ENCODE data around the gene CMTM8.

Gene CMTM8

DNA sequence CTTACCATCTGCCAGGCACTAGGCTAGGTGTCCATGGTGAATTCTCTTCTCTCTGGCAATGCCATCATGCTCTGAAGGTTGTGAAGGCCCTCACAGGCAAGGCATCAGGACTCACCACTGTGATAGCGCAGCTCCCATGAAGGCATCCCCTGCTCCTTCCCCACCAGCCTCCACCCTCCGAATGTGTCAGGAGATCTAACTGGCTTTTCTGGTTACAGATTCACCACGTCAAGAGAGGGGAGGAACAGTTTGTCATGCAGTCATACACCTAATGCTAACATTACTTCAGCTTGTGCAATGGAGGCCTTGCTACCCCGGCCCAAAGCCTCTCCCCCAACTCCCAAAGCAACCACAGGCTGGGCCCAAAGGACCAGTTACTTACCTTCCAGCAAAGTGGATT, 8.9 kb upstream of the CMTM8 start:
- DNase-seq, result no peak

GRCh38 chr3:32236377-32236776, 2.1 kb upstream of the CMTM8 start:
- no peak for DNase-seq

DNA sequence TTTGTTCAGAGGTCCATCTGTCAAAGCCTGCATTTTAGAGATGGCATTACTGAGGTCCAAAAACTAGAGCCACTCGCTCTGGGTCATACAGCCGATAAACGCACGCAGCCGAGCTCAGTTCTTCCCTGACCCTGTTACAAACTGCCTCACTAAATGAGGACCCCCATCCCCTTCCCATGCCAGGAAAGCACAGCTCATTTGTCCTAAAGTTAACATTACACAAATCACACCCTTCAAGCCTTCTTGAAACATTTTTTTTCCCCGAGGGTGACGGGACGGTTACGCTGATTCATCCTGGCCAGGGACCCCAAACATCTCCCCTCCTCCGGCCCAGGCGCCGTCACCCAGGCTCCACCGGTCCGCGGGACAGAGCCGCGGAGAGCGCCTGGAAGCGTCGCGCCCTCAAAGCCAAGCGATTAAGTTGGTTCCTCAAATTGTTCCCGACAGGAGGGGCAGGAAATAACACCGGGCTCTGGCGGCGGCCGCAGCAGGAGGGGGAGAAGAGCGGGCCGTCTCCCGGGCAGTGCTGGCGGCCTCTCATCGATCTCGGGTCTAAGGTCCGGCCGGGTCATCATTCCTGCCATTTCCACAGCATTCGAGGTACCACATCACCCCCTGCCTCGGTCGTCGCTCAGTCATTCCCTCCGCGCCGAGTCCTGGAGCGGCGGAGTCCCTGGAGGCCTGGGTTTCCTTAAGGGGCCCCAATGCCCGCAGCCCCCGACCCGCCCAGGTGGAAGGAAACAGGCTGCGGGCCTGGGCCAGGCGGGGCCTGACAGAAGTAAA, 619 bp upstream of the CMTM8 start:
- no peak for DNase-seq

- DNase-seq, result no peak
Measured at GRCh38 chr3:32239307-32240158, 1.1 kb downstream of the CMTM8 start.

DNA sequence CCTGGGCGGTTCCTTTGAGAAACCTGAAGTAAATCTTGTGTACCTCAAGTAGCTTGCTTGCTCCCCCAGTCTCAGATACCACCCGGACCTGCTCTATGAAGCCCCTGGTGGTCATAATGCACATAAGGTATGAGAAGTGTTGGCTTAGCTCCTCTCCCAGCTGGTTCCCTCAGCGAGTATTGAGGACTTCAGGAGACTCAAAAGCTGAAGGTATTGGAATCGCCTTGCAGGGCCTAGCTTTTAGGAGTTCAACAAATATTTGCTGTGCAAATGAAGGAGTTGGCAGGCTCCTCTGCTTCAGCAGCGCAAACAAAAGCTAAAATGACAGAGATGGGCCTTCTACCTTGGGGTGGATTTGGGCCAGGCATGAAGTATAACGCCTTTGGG, 1.7 kb downstream of the CMTM8 start:
- peak; percentile 64 for DNase-seq

DNA sequence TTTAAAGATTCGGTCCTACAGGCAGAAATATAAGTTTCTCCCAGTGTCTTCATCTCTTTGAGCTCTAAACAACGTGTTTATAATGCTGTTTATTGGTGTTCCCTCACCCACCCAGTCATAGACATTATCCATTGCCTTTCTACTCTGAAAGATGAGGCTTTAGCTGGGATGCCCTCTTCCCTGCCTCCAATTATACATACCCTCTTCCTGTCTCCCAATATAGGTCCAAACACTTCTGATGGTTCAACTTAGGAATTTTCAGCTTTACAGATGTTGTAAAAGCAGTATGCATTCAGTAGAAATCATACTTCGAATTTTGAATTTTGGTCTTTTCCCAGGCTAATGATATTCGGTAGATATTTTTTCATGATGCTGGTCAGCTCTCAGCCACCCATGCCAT, 2.6 kb downstream of the CMTM8 start:
- DNase-seq, result no peak

DNA sequence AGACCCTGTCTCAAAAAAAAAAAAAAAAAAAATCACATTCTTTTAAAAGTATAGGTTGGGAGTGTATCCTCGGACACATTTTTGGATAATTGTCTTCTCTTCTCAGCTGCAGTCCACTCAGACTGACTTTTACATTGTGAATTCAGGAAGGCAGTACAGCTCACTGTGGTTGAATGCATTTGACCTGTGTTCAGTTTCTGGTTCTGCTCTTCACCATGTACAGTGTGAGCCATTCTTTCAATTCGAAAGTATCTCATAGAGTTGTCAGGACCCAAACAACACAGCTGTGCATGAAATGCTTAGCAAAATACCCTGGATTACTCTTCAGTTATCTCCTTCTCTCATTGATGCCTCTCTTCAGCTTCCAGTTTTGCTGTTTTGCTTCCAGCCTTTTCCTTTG, 5.0 kb downstream of the CMTM8 start:
- DNase-seq, result no peak

GRCh38 chr3:32245200-32245599, 6.7 kb downstream of the CMTM8 start:
- no peak for DNase-seq

DNA sequence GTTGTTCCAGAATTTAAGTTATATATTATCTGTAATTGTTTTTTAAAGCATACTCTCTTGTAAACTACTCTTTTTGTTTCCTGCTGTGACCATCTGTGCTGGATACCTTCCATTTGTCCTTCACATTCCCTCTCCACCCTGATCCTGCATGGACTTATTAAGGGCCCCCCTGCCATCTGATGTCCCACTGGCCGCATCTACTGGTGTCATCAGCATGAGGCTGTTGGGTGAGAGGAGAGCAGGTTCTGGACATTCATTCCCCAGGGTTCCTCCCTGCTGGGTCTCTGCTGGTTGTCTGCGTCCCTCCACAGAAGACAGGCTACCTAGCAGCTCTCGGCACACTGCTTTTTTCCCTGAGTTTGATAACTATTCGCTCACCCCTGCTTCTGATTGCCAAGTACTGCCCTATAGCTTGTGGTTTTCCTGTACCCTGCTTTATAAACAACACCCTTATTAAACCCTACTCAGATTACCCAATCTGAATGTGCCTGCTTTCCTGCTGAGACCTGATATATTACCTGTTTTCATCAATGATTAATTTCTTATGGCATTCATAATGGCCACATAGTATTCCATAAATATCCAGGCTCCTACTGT, 7.7 kb downstream of the CMTM8 start:
- DNase-seq, result no peak

GRCh38 chr3:32249184-32249782, 10.8 kb downstream of the CMTM8 start:
- no peak for DNase-seq

GRCh38 chr3:32254268-32254667, 15.8 kb downstream of the CMTM8 start:
- DNase-seq, result no peak

- DNase-seq, result no peak
Measured at GRCh38 chr3:32255345-32255744, 16.9 kb downstream of the CMTM8 start.

- DNase-seq, result no peak
Measured at GRCh38 chr3:32256206-32256605, 17.7 kb downstream of the CMTM8 start.

DNA sequence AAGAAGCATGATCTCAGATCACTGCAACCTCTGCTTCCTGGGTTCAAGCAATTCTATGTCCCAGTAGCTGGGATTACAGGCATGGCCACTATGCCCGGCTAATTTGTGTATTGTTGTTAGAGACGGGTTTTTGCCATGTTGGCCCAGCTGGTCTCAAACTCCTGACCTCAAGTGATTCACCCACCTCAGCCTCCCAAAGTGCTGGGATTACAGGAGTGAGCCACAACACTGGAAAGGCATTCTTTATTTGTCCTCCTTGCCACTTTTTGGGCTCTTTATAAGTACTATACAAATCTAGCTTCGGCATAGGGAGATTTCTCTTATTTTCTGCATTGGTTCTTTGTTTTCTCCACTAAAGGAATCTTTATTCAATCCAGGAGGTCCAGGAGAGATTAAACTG, 18.6 kb downstream of the CMTM8 start:
- DNase-seq, result no peak

DNA sequence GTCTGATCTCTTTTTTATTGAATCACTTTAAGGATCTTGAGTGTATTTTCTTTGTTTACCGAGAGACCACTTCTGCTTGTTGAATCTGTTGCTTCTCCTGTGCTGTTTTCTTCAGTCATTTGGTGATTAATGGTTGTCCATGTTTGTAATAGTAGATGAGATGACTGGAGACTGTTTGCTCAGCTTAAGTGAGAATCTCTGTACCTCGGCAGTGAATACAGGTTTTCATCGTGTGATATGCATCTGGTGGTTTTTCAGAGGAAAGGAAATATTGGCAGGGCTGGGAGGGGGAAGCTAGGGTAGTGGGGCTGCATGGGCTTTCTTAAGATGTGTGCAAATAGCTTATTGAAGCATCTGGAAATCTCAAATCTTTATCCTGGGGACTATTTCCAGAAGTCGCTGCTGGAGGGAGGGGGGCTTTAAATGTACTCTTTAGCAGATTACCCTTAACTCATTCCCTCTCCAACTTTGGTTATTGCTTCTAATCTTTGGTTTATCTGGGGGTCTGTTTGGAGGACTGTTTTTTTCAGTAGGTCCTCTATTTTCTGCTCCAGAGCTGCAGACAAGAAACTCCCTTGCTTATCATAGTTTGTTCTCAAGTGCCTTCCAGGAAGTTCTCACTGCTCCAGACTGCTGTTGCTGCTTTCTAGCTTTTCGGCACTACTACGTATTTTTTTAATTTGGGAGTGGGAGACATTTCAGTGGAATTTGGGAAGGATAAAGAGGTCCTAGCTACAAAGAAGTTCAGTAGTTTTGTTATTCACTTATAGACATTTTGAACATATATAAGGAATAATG, 19.4 kb downstream of the CMTM8 start:
- no peak for DNase-seq

GRCh38 chr3:32258869-32259268, 20.4 kb downstream of the CMTM8 start:
- no peak for DNase-seq

DNA sequence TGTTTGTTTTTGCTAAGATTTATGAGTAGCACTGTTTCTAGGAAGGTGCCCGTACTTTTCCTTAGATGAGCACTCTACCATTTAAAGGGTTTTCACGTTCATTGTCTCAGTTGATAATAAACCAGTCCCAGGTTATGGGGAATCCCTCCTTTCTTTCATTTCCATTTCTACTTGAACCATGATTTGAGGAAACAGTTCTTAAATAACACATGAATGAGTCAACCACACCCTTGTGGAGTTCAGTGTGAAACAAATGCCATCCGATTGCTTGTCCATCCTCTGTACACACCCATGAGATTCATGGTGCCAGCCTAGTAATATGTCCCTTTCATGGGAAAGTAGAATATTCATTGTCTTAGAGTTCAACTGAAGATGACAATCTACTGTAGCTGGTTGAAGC, 23.1 kb downstream of the CMTM8 start:
- no peak for DNase-seq

DNA sequence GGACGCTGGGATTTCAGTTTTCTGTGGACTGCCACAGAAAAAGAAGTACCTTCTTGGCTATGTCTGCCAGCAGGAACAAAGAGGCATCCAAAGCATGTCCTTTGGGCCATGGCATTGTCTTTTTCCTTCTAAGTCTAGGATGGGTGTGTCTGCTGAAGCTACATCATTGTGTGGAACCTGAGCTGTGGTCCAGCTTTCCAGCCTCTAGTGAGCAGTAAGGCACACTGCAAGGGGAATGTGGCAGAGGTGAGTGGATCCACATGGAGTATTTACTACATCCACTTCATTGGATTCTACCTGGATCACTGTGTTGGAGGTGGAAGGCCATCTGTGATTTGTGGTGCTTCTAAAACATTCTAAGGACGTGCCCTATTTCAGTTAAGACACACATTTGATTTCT, 23.7 kb downstream of the CMTM8 start:
- no peak for DNase-seq

GRCh38 chr3:32274306-32274705, 35.8 kb downstream of the CMTM8 start:
- no peak for DNase-seq

GRCh38 chr3:32275506-32275905, 37.0 kb downstream of the CMTM8 start:
- no peak for DNase-seq

DNA sequence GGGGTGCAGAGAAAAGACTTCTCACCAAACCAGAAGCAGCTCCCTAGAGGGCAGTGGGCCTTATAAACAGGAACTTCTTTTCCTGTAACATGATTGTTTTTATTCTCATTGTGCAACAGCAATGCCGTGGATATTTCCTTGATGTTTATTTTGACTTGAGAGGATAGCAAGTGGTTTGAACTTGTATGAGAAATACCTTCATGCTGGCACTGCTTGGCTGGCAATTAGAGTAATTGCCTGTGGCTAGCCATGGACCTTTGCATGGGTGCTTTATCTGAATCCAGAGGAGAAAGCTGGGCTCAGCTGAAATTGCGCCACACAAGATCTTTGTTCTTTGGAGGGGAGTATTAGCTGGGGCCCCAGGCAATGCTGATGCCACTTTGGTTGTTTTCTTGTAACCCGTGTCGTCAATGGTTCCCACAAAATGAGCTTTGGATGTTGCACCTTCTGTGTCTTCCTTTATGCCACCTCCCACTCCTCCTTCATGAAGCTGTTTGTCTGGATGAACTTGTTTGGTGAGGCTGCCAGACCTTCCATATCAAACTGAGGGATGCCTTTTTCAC, 37.9 kb downstream of the CMTM8 start:
- no peak for DNase-seq

GRCh38 chr3:32278714-32279113, 40.2 kb downstream of the CMTM8 start:
- DNase-seq, result no peak
